ENCODE measurements around the gene MISP. TPM values are rescaled to one million over a fixed set of nuclear protein-coding genes. Genes with fewer than 3 reads are reported as not detected.

MISP gene
- total and polyA plus RNA-seq, 10 of the 15 experiments (the other 5 are each of a cell fraction or from before 2014, with no cell fraction given) = not detected

GRCh38 chr19:796692-797527, 46.0 kb downstream of the MISP start, which contains the start of gene PTBP1 (continued):
- TF ChIP-seq ATF3 (IDR thresholded peaks at IDR 0.05; ENCODE audit: borderline replicate concordance, extremely low read depth, low read depth, low read length) (peak; percentile 78; the same call in 1 of the 2 replicates), GABPA (IDR thresholded peaks at IDR 0.05; ENCODE audit: low read depth) (peak; percentile 80; the same call in 1 of the 2 replicates), DPF2 (IDR thresholded peaks at IDR 0.05) (no peak; the same call in 1 of the 2 replicates), BACH1 (IDR thresholded peaks at IDR 0.05; ENCODE audit: borderline replicate concordance) (peak; percentile 67; the same call in 1 of the 2 replicates), ZBED1 (IDR thresholded peaks at IDR 0.05; ENCODE audit: borderline replicate concordance) (no peak), LARP7 (IDR thresholded peaks at IDR 0.05) (peak; percentile 41; the same call in 1 of the 2 replicates), SPI1 (IDR thresholded peaks at IDR 0.05; ENCODE audit: borderline replicate concordance, insufficient read depth, low read depth, low read length) (no peak), SREBF2 (IDR thresholded peaks at IDR 0.05; ENCODE audit: low read length) (no peak), MTA2 (IDR thresholded peaks at IDR 0.05; ENCODE audit: low read depth) (peak; percentile 64; the same call in 1 of the 2 replicates), ZNF274 (IDR thresholded peaks at IDR 0.05; ENCODE audit: insufficient read depth, insufficient read length) (no peak), MYC (IDR thresholded peaks at IDR 0.05; ENCODE audit: insufficient read depth, insufficient read length, insufficient replicate concordance, low read length, severe bottlenecking) (peak; percentile 68), CBX5 (IDR thresholded peaks at IDR 0.05; ENCODE audit: low read depth) (no peak), KLF5 (IDR thresholded peaks at IDR 0.05; ENCODE audit: partially characterized antibody) (peak; percentile 72), JUNB (IDR thresholded peaks at IDR 0.05) (no peak), FOXK2 (IDR thresholded peaks at IDR 0.05) (peak; percentile 61; the same call in 1 of the 2 replicates), CREM (IDR thresholded peaks at IDR 0.05; ENCODE audit: low read depth) (peak; percentile 82; the same call in 1 of the 2 replicates), MTA3 (IDR thresholded peaks at IDR 0.05; ENCODE audit: borderline replicate concordance, low read length) (no peak), FOXM1 (IDR thresholded peaks at IDR 0.05; ENCODE audit: low read depth, low read length) (no peak), SREBF1 (IDR thresholded peaks at IDR 0.05; ENCODE audit: low read length) (no peak), SIX5 (IDR thresholded peaks at IDR 0.05; ENCODE audit: low read depth, low read length, severe bottlenecking) (peak; percentile 92), REST (IDR thresholded peaks at IDR 0.05; ENCODE audit: low read depth, low read length) (no peak), NR2C2 (IDR thresholded peaks at IDR 0.05; ENCODE audit: borderline replicate concordance, control insufficient read depth, insufficient read length, low read depth) (no peak), IRF5 (IDR thresholded peaks at IDR 0.05; ENCODE audit: borderline replicate concordance) (no peak), SKIL (IDR thresholded peaks at IDR 0.05; ENCODE audit: low read depth, poor library complexity, severe bottlenecking) (peak; percentile 20)

All from GM12878 (cell line).